HG03520 (cell line): ENCODE measurements around the gene NTF3.

Source experiments
- ATAC-seq: cut with Tn5 transposase; IDR thresholded peaks from one replicate; pipeline ENCODE4 v1.9.1; 2021; ENCODE audit warnings: mild to moderate bottlenecking, moderate library complexity; ENCODE audit not compliant: unreplicated experiment

Gene NTF3

GRCh38 chr12:5430641-5431603 is 986 bp upstream of the NTF3 start:
- no peak for ATAC-seq

- ATAC-seq = no peak
Measured at GRCh38 chr12:5433081-5433844, 1.4 kb downstream of the NTF3 start.

GRCh38 chr12:5433845-5434646 is 2.1 kb downstream of the NTF3 start:
- ATAC-seq = no peak

- no peak for ATAC-seq
Measured at GRCh38 chr12:5434647-5435560, 3.0 kb downstream of the NTF3 start.

GRCh38 chr12:5437182-5437583 is 5.3 kb downstream of the NTF3 start:
- ATAC-seq = no peak

- ATAC-seq = no peak
Measured at GRCh38 chr12:5437589-5437988, 5.7 kb downstream of the NTF3 start.

GRCh38 chr12:5438671-5439200 is 6.8 kb downstream of the NTF3 start:
- ATAC-seq = no peak

- ATAC-seq = no peak
Measured at GRCh38 chr12:5439371-5439771, 7.5 kb downstream of the NTF3 start.

GRCh38 chr12:5439788-5440300 is 7.9 kb downstream of the NTF3 start:
- no peak for ATAC-seq

- no peak for ATAC-seq
Measured at GRCh38 chr12:5440978-5441377, 9.1 kb downstream of the NTF3 start.

GRCh38 chr12:5441497-5442236 is 9.8 kb downstream of the NTF3 start:
- no peak for ATAC-seq

- no peak for ATAC-seq
Measured at GRCh38 chr12:5442251-5443006, 10.5 kb downstream of the NTF3 start.

- no peak for ATAC-seq
Measured at GRCh38 chr12:5444520-5444919, 12.6 kb downstream of the NTF3 start.

GRCh38 chr12:5447320-5447719 is 15.4 kb downstream of the NTF3 start:
- ATAC-seq = no peak

GRCh38 chr12:5451251-5451650 is 19.3 kb downstream of the NTF3 start:
- ATAC-seq = no peak

- ATAC-seq = no peak
Measured at GRCh38 chr12:5452569-5452968, 20.7 kb downstream of the NTF3 start.

- no peak for ATAC-seq
Measured at GRCh38 chr12:5453466-5453865, 21.6 kb downstream of the NTF3 start.

- ATAC-seq = no peak
Measured at GRCh38 chr12:5455045-5455444, 23.1 kb downstream of the NTF3 start.
